WTC11 (cell line): ENCODE results near the gene FILIP1L.

Experiments used
- ETV6 ChIP-seq: sonication (generic); formaldehyde crosslinking; IDR thresholded peaks from 2 replicates; pipeline ENCODE4 v1.8.1; 2022; ENCODE audit warnings: mild to moderate bottlenecking, missing genetic modification reagents
- FOXJ3 ChIP-seq: sonication (generic); formaldehyde crosslinking; IDR thresholded peaks from 2 replicates; pipeline ENCODE4 v1.9.0; 2021; ENCODE audit warnings: missing genetic modification reagents, mild to moderate bottlenecking, borderline replicate concordance
- NFYB ChIP-seq: sonication (generic); formaldehyde crosslinking; conservative IDR thresholded peaks from 2 replicates; pipeline ENCODE4 v1.8.0; 2022; ENCODE audit warnings: low read depth, missing genetic modification reagents
- NR3C1 ChIP-seq: sonication (generic); formaldehyde crosslinking; conservative IDR thresholded peaks from 2 replicates; pipeline ENCODE4 v1.8.1; 2023; ENCODE audit warnings: low read depth, mild to moderate bottlenecking, missing genetic modification reagents
- SP1 ChIP-seq: sonication (generic); formaldehyde crosslinking; conservative IDR thresholded peaks from 2 replicates; pipeline ENCODE4 v1.8.1; 2022; ENCODE audit warnings: missing genetic modification reagents
- TEAD1 ChIP-seq: sonication (generic); formaldehyde crosslinking; IDR thresholded peaks from 2 replicates; pipeline ENCODE4 v1.8.0; 2022; ENCODE audit warnings: mild to moderate bottlenecking, missing genetic modification reagents
- ZNF317 ChIP-seq: sonication (generic); formaldehyde crosslinking; IDR thresholded peaks from 2 replicates; pipeline ENCODE4 v1.8.1; 2023; ENCODE audit warnings: low read depth, mild to moderate bottlenecking, moderate library complexity, missing genetic modification reagents, borderline replicate concordance
- TF ChIP-seq, protein P1 (sequence below): fragments of 200-600 bp; IDR thresholded peaks from 2 replicates; pipeline ENCODE4 v1.8.0; 2022; ENCODE audit warnings: antibody characterized with exemption
- TF ChIP-seq, protein P2 (sequence below): sonication (generic); formaldehyde crosslinking; IDR thresholded peaks from 2 replicates; pipeline ENCODE4 v1.8.0; 2022; ENCODE audit warnings: missing genetic modification reagents
- TF ChIP-seq, protein P3 (sequence below): sonication (generic); formaldehyde crosslinking; IDR thresholded peaks from 2 replicates; pipeline ENCODE4 v1.8.0; 2022; ENCODE audit warnings: mild to moderate bottlenecking, missing genetic modification reagents

DNA sequence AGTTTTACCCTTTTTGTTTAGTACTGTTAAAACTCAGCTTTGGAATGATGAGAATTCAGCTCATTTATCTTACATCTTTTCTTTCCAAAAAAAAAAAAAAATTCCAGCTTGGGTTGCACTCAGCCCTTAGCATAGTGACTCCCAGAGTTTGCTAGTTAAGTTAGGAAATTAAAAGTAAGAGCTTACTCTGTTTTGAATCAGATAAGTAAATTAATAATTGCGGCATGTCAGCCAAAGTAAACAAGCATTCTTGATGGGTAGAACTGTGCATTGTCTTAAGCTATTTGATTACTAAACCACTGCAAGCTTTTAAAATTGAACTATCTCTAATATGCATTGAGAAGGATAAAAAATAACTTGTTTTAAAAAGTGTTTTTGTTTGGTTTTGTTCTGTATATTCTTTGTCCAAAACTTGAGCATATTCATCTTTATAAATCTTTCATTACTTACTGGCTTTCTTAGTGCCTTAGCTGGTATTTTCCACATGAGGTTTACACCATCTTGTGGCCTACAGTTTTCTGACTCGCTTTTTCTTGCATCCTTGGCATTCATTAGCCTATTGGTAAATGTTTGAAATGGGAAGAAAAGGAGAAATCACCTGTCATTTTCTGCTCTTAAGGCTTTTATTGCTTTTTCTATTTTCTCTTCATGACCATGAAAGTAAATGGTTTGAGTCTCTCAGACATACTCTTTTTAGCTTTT lies 107.6 kb downstream of the FILIP1L start:
- TF ChIP-seq, protein P1, sequence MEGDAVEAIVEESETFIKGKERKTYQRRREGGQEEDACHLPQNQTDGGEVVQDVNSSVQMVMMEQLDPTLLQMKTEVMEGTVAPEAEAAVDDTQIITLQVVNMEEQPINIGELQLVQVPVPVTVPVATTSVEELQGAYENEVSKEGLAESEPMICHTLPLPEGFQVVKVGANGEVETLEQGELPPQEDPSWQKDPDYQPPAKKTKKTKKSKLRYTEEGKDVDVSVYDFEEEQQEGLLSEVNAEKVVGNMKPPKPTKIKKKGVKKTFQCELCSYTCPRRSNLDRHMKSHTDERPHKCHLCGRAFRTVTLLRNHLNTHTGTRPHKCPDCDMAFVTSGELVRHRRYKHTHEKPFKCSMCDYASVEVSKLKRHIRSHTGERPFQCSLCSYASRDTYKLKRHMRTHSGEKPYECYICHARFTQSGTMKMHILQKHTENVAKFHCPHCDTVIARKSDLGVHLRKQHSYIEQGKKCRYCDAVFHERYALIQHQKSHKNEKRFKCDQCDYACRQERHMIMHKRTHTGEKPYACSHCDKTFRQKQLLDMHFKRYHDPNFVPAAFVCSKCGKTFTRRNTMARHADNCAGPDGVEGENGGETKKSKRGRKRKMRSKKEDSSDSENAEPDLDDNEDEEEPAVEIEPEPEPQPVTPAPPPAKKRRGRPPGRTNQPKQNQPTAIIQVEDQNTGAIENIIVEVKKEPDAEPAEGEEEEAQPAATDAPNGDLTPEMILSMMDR, result no peak
- TF ChIP-seq ZNF317 (CRISPR knock-in tag) (no peak), SP1 (CRISPR knock-in tag) (no peak), NFYB (CRISPR knock-in tag) (no peak), FOXJ3 (CRISPR knock-in tag) (no peak), NR3C1 (CRISPR knock-in tag) (no peak), TEAD1 (no peak), ETV6 (no peak)
- TF ChIP-seq, protein P2, sequence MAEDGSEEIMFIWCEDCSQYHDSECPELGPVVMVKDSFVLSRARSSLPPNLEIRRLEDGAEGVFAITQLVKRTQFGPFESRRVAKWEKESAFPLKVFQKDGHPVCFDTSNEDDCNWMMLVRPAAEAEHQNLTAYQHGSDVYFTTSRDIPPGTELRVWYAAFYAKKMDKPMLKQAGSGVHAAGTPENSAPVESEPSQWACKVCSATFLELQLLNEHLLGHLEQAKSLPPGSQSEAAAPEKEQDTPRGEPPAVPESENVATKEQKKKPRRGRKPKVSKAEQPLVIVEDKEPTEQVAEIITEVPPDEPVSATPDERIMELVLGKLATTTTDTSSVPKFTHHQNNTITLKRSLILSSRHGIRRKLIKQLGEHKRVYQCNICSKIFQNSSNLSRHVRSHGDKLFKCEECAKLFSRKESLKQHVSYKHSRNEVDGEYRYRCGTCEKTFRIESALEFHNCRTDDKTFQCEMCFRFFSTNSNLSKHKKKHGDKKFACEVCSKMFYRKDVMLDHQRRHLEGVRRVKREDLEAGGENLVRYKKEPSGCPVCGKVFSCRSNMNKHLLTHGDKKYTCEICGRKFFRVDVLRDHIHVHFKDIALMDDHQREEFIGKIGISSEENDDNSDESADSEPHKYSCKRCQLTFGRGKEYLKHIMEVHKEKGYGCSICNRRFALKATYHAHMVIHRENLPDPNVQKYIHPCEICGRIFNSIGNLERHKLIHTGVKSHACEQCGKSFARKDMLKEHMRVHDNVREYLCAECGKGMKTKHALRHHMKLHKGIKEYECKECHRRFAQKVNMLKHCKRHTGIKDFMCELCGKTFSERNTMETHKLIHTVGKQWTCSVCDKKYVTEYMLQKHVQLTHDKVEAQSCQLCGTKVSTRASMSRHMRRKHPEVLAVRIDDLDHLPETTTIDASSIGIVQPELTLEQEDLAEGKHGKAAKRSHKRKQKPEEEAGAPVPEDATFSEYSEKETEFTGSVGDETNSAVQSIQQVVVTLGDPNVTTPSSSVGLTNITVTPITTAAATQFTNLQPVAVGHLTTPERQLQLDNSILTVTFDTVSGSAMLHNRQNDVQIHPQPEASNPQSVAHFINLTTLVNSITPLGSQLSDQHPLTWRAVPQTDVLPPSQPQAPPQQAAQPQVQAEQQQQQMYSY, result no peak
- TF ChIP-seq, protein P3, sequence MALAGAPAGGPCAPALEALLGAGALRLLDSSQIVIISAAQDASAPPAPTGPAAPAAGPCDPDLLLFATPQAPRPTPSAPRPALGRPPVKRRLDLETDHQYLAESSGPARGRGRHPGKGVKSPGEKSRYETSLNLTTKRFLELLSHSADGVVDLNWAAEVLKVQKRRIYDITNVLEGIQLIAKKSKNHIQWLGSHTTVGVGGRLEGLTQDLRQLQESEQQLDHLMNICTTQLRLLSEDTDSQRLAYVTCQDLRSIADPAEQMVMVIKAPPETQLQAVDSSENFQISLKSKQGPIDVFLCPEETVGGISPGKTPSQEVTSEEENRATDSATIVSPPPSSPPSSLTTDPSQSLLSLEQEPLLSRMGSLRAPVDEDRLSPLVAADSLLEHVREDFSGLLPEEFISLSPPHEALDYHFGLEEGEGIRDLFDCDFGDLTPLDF, result no peak
